Measurements from ENCODE around the gene DIDO1. TPM values are rescaled to one million over a fixed set of nuclear protein-coding genes. Genes with fewer than 3 reads are reported as not detected.

The DIDO1 gene
- total and polyA plus RNA-seq, 2 of the 13 experiments (the other 11 are each of a cell fraction or from before 2014, with no cell fraction given): 75.0 to 75.1 TPM

GRCh38 chr20:62832212-62832922, 93.9 kb downstream of the DIDO1 start (continued):
- no peak for TF ChIP-seq SOX13 (IDR thresholded peaks at IDR 0.05)
- no peak for TF ChIP-seq SOX13 (CRISPR knock-in tag; conservative IDR thresholded peaks at IDR 0.05 in 1 of 2, IDR thresholded peaks at IDR 0.05 in 1 of 2)
- no peak for TF ChIP-seq HNF4G (IDR thresholded peaks at IDR 0.05; ENCODE audit: borderline replicate concordance, low read depth, low read length)
- no peak for TF ChIP-seq HNF4G (CRISPR knock-in tag; IDR thresholded peaks at IDR 0.05; ENCODE audit: borderline replicate concordance, low read depth)
- 0 out of 2 replicates have a peak, but pooled peaks have one; percentile 15 for TF ChIP-seq HDAC2 (CRISPR knock-in tag; IDR thresholded peaks at IDR 0.05)
- no peak for TF ChIP-seq RORA (CRISPR knock-in tag; IDR thresholded peaks at IDR 0.05)
- TF ChIP-seq MYPOP (CRISPR knock-in tag; IDR thresholded peaks at IDR 0.05): no peak
- TF ChIP-seq, protein P1, sequence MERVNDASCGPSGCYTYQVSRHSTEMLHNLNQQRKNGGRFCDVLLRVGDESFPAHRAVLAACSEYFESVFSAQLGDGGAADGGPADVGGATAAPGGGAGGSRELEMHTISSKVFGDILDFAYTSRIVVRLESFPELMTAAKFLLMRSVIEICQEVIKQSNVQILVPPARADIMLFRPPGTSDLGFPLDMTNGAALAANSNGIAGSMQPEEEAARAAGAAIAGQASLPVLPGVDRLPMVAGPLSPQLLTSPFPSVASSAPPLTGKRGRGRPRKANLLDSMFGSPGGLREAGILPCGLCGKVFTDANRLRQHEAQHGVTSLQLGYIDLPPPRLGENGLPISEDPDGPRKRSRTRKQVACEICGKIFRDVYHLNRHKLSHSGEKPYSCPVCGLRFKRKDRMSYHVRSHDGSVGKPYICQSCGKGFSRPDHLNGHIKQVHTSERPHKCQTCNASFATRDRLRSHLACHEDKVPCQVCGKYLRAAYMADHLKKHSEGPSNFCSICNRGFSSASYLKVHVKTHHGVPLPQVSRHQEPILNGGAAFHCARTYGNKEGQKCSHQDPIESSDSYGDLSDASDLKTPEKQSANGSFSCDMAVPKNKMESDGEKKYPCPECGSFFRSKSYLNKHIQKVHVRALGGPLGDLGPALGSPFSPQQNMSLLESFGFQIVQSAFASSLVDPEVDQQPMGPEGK (CRISPR knock-in tag; IDR thresholded peaks at IDR 0.05): peak; percentile 31; the same call in 1 of the 2 replicates
- TF ChIP-seq DBP (CRISPR knock-in tag; IDR thresholded peaks at IDR 0.05; ENCODE audit: not compliant biosample characterization): no peak
- no peak for TF ChIP-seq ZNF317 (CRISPR knock-in tag; IDR thresholded peaks at IDR 0.05)
- TF ChIP-seq ZNF407 (CRISPR knock-in tag; IDR thresholded peaks at IDR 0.05; ENCODE audit: not compliant biosample characterization): peak; percentile 42
- no peak for TF ChIP-seq ZNF263 (CRISPR knock-in tag; IDR thresholded peaks at IDR 0.05)
- TF ChIP-seq STAG1 (CRISPR knock-in tag; IDR thresholded peaks at IDR 0.05): no peak
- TF ChIP-seq ELF3 (CRISPR knock-in tag; IDR thresholded peaks at IDR 0.05): no peak
- no peak for TF ChIP-seq ZNF547 (CRISPR knock-in tag; IDR thresholded peaks at IDR 0.05)
- no peak for TF ChIP-seq ZSCAN9 (CRISPR knock-in tag; IDR thresholded peaks at IDR 0.05; ENCODE audit: borderline replicate concordance)
- 0 out of 2 replicates have a peak, but pooled peaks have one; percentile 7 for TF ChIP-seq RXRA (CRISPR knock-in tag; IDR thresholded peaks at IDR 0.05)
- peak; percentile 43; the same call in 1 of the 2 replicates for TF ChIP-seq NRL (CRISPR knock-in tag; IDR thresholded peaks at IDR 0.05; ENCODE audit: borderline replicate concordance)

Data from HepG2 (cell line).